Endothelial cell of umbilical vein (primary cell): ENCODE data around the gene PSENEN. TPM values are rescaled to one million over a fixed set of nuclear protein-coding genes. Genes with fewer than 3 reads are reported as not detected.

Source experiments
- BruUV-seq: library from RNA; stranded (reverse); fragments of 400-500 nt; replicated peaks from 2 replicates; lab custom pipeline; 2021; lab: Mats Ljungman, UMichigan
- CTCF ChIA-PET: fragments of 300-600, 350-600 bp; sonication (Branson Sonifier 250); formaldehyde crosslinking; loops from one replicate; lab custom pipeline; 2021; ENCODE audit warnings: antibody characterized with exemption, inconsistent platforms; lab: Charles Lee
- POLR2A ChIA-PET: fragments of 300-600, 350-600 bp; sonication (Branson Sonifier 250); formaldehyde crosslinking; loops from one replicate; lab custom pipeline; 2021; ENCODE audit warnings: antibody characterized with exemption, inconsistent platforms; lab: Charles Lee
- DNase-seq: peaks from one replicate; pipeline ENCODE4 v3.0.0-alpha.2; 2011; ENCODE audit warnings: low read depth, low spot score
- FAIRE-seq: peaks from 2 replicates; lab custom pipeline; 2011; peaks lifted over from hg19 to GRCh38; lab: Jason Lieb, UNC
- H2AFZ ChIP-seq: 2 replicates; pipeline ENCODE4 v1.6.0; 2012; ENCODE audit warnings: low read depth, low read length, control low read depth, inconsistent platforms
- H3K27ac ChIP-seq: 2 replicates; pipeline ENCODE4 v1.5.1; 2011; ENCODE audit warnings: low read depth, mild to moderate bottlenecking, control low read depth, low read length, moderate library complexity; ENCODE audit not compliant: insufficient read depth
- H3K27me3 ChIP-seq, 2 experiments: 2 replicates each; pipeline versions ENCODE4 v1.6.0 to v1.6.1; 2011; ENCODE audit warnings: low read length in 2 of 2, mixed read lengths in 1 of 2; ENCODE audit not compliant: control insufficient read depth in 2 of 2, insufficient read depth in 2 of 2
- H3K36me3 ChIP-seq, 2 experiments: 2 replicates in 1 of 2; 3 replicates in 1 of 2; pipeline ENCODE4 v1.5.1; 2011; ENCODE audit warnings: low read length in 2 of 2, mild to moderate bottlenecking in 1 of 2, moderate library complexity in 1 of 2; ENCODE audit not compliant: control insufficient read depth in 2 of 2, insufficient read depth in 2 of 2; ENCODE audit errors: extremely low read depth in 1 of 2
- H3K4me1 ChIP-seq: 3 replicates; pipeline ENCODE4 v1.5.1; 2011; ENCODE audit warnings: mild to moderate bottlenecking, low read length; ENCODE audit not compliant: control insufficient read depth, insufficient read depth; ENCODE audit errors: extremely low read depth
- H3K4me2 ChIP-seq: 2 replicates; pipeline ENCODE4 v1.6.1; 2011; ENCODE audit warnings: low read length, control low read depth, mixed read lengths; ENCODE audit not compliant: insufficient read depth
- H3K4me3 ChIP-seq, 3 experiments: fragments of 200-600 bp in 1 of 3; sonication (generic), shearing (Covaris generic) in 1 of 3; replicated peaks in 1 of 3; 2 replicates each; pipeline ENCODE4 v1.5.1; 2011 to 2016; ENCODE audit warnings: control low read depth in 3 of 3, low read length in 3 of 3, mild to moderate bottlenecking in 2 of 3, inconsistent platforms in 1 of 3, low read depth in 1 of 3, moderate library complexity in 1 of 3; ENCODE audit not compliant: insufficient read depth in 1 of 3
- H3K79me2 ChIP-seq: 2 replicates; pipeline ENCODE4 v1.6.0; 2012; ENCODE audit warnings: low read length, inconsistent platforms; ENCODE audit not compliant: control insufficient read depth, insufficient read depth
- H3K9ac ChIP-seq: replicated peaks from 2 replicates; pipeline ENCODE3; 2011; ENCODE audit warnings: low read length, control low read depth; ENCODE audit not compliant: insufficient read depth; ENCODE audit errors: extremely low read depth
- H3K9me1 ChIP-seq: replicated peaks from 3 replicates; pipeline ENCODE4 v1.6.0; 2011; ENCODE audit warnings: mild to moderate bottlenecking, low read length; ENCODE audit not compliant: control insufficient read depth, insufficient read depth; ENCODE audit errors: extremely low read depth
- H3K9me3 ChIP-seq: replicated peaks from 2 replicates; pipeline ENCODE4 v1.5.1; 2012; ENCODE audit warnings: low read length, inconsistent platforms; ENCODE audit not compliant: control insufficient read depth, insufficient read depth
- H4K20me1 ChIP-seq: replicated peaks from 2 replicates; pipeline ENCODE3; 2011; ENCODE audit warnings: mild to moderate bottlenecking, low read length; ENCODE audit not compliant: control insufficient read depth, insufficient read depth; ENCODE audit errors: extremely low read depth
- EZH2 ChIP-seq: IDR thresholded peaks from 2 replicates; pipeline ENCODE4 v1.6.1; 2012; ENCODE audit warnings: borderline replicate concordance, low read depth, mild to moderate bottlenecking, moderate library complexity, low read length, inconsistent platforms; ENCODE audit not compliant: severe bottlenecking
- FOS ChIP-seq: IDR thresholded peaks from 2 replicates; pipeline ENCODE4 v1.6.1; 2011; ENCODE audit warnings: mild to moderate bottlenecking, low read length, moderate library complexity, borderline replicate concordance; ENCODE audit not compliant: insufficient read depth
- GATA2 ChIP-seq: IDR thresholded peaks from 2 replicates; pipeline ENCODE4 v1.7.0; 2011; ENCODE audit warnings: low read depth, mild to moderate bottlenecking, moderate library complexity, mixed read lengths, low read length; ENCODE audit not compliant: insufficient read length, insufficient read depth
- JUN ChIP-seq: IDR thresholded peaks from 2 replicates; pipeline ENCODE4 v1.6.1; 2011; ENCODE audit warnings: borderline replicate concordance, low read depth; ENCODE audit not compliant: insufficient read length, insufficient read depth
- MYC ChIP-seq: IDR thresholded peaks from one replicate; pipeline ENCODE4 v1.6.1; 2011; ENCODE audit warnings: mild to moderate bottlenecking, low read depth, low read length
- POLR2A ChIP-seq: IDR thresholded peaks from 2 replicates; pipeline ENCODE4 v1.6.1; 2012; ENCODE audit warnings: low read depth, mild to moderate bottlenecking, control low read depth, low read length
- POLR2AphosphoS5 ChIP-seq: IDR thresholded peaks from 2 replicates; pipeline ENCODE4 v1.6.1; 2012; ENCODE audit warnings: low read depth, mild to moderate bottlenecking, control low read depth, low read length, moderate library complexity; ENCODE audit not compliant: insufficient read depth
- dilution Hi-C: fragments of 300-500 bp; cut with MboI; formaldehyde crosslinking; loops from one replicate; pipeline ENCODE4 v1.15.0; 2019; ENCODE audit warnings: low sequenced_read_pairs; ENCODE audit not compliant: extremely low pct_ligation_motif_present
- intact Hi-C: fragments of 100-400 bp; cut with micrococcal nuclease; formaldehyde crosslinking; loops from one replicate; pipeline ENCODE4 v1.10.0; 2022
- polyA plus RNA-seq, 4 experiments: library from polyadenylated mRNA; depleted of rRNA in 3 of 4; stranded (reverse) in 3 of 4; unstranded in 1 of 4; fragments of >200 nt; gene quantifications; 2 replicates each; pipeline versions ENCODE4 v1.2.1 to v1.2.3, GENCODE V29; 2011 to 2012; ENCODE audit warnings: missing spikeins in 1 of 4
- total RNA-seq: library from RNA; stranded (reverse); gene quantifications from 2 replicates; pipeline ENCODE4 v1.2.3, GENCODE V29; 2021
- TF ChIP-seq, protein P1 (sequence below), 2 donors: IDR thresholded peaks; 1 replicate in 1 of 2; 2 replicates in 1 of 2; pipeline ENCODE4 v1.5.1; 2011; ENCODE audit warnings: low read length in 2 of 2, mild to moderate bottlenecking in 2 of 2, moderate library complexity in 2 of 2, control low read depth in 1 of 2, inconsistent platforms in 1 of 2, low read depth in 1 of 2; ENCODE audit not compliant: insufficient read depth in 1 of 2; ENCODE audit errors: extremely low read depth in 1 of 2
- TF ChIP-seq, protein P2 (sequence below): IDR thresholded peaks from 2 replicates; pipeline ENCODE4 v1.6.1; 2011; ENCODE audit not compliant: insufficient read depth, insufficient read length

The PSENEN gene
- total and polyA plus RNA-seq, 2 donors (not counting 3 experiments of a cell fraction or from before 2014, with no cell fraction given), result 60.0 to 70.1 TPM

DNA sequence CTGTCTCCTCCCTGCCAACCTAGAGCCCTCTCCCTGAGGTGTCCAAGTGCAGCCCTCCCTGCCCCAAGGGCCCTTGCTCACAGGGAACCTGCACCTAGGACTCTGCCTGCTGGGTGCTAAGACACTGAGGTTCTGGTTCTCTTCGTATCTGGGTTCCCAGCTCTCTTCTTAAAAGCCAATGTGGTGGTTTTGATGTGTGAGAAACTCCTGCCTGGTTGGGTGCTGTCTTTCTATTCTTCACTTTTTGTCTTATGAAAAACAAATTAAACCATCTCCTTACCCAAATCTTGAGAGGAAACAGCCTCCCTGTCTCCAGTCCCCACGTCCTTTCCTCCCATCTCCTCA lies 32.0 kb upstream of the PSENEN start:
- intact Hi-C loops (no loop called here), dilution Hi-C loops (no loop called here)
- Histone ChIP-seq H3K9me3 (no peaks in the 10 kb centered on the region), H3K79me2 (peaks cover 4% of the 10 kb centered on the region), H3K4me3 (no peak overlapping the region), H3K27ac (no peak overlapping the region), H4K20me1 (no peaks in the 10 kb centered on the region), H3K9ac (no peak overlapping the region), H3K4me1 (peaks cover 11% of the 10 kb centered on the region), H2AFZ (no peak overlapping the region), H3K27me3 (no peaks in the 10 kb centered on the region), H3K36me3 (no peaks in the 10 kb centered on the region), H3K4me2 (no peak overlapping the region), H3K9me1 (no peaks in the 10 kb centered on the region)
- DNase-seq (no peak), FAIRE-seq (no peak)
- ChIA-PET CTCF (interaction anchor here (1.6 to 2.2 kb wide), 2 partner anchors 15 to 19 kb away, joined by 4 to 11 read pairs; no protein-coding TSS in a partner anchor), POLR2A (no interaction called here)
- no TSS peak for BruUV-seq
- TF ChIP-seq GATA2 (no peak), JUN (no peak), MYC (no peak), POLR2AphosphoS5 (no peak), FOS (no peak), EZH2 (no peak), POLR2A (no peak)
- TF ChIP-seq, protein P1, sequence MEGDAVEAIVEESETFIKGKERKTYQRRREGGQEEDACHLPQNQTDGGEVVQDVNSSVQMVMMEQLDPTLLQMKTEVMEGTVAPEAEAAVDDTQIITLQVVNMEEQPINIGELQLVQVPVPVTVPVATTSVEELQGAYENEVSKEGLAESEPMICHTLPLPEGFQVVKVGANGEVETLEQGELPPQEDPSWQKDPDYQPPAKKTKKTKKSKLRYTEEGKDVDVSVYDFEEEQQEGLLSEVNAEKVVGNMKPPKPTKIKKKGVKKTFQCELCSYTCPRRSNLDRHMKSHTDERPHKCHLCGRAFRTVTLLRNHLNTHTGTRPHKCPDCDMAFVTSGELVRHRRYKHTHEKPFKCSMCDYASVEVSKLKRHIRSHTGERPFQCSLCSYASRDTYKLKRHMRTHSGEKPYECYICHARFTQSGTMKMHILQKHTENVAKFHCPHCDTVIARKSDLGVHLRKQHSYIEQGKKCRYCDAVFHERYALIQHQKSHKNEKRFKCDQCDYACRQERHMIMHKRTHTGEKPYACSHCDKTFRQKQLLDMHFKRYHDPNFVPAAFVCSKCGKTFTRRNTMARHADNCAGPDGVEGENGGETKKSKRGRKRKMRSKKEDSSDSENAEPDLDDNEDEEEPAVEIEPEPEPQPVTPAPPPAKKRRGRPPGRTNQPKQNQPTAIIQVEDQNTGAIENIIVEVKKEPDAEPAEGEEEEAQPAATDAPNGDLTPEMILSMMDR (IDR thresholded peaks at IDR 0.05; ENCODE audit: extremely low read depth in 1 of 2, insufficient read depth in 1 of 2, low read depth in 1 of 2, low read length in 2 of 2), result no peak
- TF ChIP-seq, protein P2, sequence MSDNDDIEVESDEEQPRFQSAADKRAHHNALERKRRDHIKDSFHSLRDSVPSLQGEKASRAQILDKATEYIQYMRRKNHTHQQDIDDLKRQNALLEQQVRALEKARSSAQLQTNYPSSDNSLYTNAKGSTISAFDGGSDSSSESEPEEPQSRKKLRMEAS, result no peak
